SHP77 (cell line): ENCODE results near the gene ABCA4.
A peak's percentile ranks its signal among the peaks of the same experiment; 100 is the strongest.

Experiments
- DNase-seq, 2 experiments: peaks; one replicate each; lab custom pipeline; 2025; lab: John Stamatoyannopoulos, UW

ABCA4 gene

GRCh38 chr1:94050675-94051074 is 70.3 kb downstream of the ABCA4 start:
- DNase-seq, result no peak

- no peak for DNase-seq
These were observed 70.7 kb downstream of the ABCA4 start for GRCh38 chr1:94050254-94050653.

- DNase-seq, result no peak
These were observed 71.2 kb downstream of the ABCA4 start for GRCh38 chr1:94049791-94050190.

- DNase-seq, result no peak
These were observed 72.4 kb downstream of the ABCA4 start for GRCh38 chr1:94048413-94049164.

- DNase-seq, result no peak
These were observed 73.0 kb downstream of the ABCA4 start for GRCh38 chr1:94047949-94048348.

GRCh38 chr1:94045465-94046056 is 75.4 kb downstream of the ABCA4 start:
- DNase-seq, result peak; percentile 57 to 65

- no peak for DNase-seq
These were observed 76.1 kb downstream of the ABCA4 start for GRCh38 chr1:94044891-94045290.

- DNase-seq, result peak; percentile 52 to 61
These were observed 76.6 kb downstream of the ABCA4 start for GRCh38 chr1:94044290-94044790.

GRCh38 chr1:94043738-94044289 is 77.1 kb downstream of the ABCA4 start:
- DNase-seq, result no peak

- no peak for DNase-seq
These were observed 78.6 kb downstream of the ABCA4 start for GRCh38 chr1:94042388-94042787.

- peak; percentile 54 to 57 for DNase-seq
These were observed 80.9 kb downstream of the ABCA4 start for GRCh38 chr1:94039871-94040569.

GRCh38 chr1:94039514-94039870 is 81.5 kb downstream of the ABCA4 start:
- DNase-seq, result peak; percentile 73 to 86

- DNase-seq, result no peak
These were observed 82.4 kb downstream of the ABCA4 start for GRCh38 chr1:94038511-94038910.

- DNase-seq, result no peak
These were observed 83.3 kb downstream of the ABCA4 start for GRCh38 chr1:94037392-94038229.

- DNase-seq, result no peak
These were observed 84.2 kb downstream of the ABCA4 start for GRCh38 chr1:94036730-94037129.

- no peak for DNase-seq
These were observed 87.1 kb downstream of the ABCA4 start for GRCh38 chr1:94033849-94034248.

- no peak for DNase-seq
These were observed 88.3 kb downstream of the ABCA4 start for GRCh38 chr1:94032637-94033036.

- no peak for DNase-seq
These were observed 89.4 kb downstream of the ABCA4 start for GRCh38 chr1:94031591-94031990.

GRCh38 chr1:94031154-94031553 is 89.8 kb downstream of the ABCA4 start:
- DNase-seq, result no peak

GRCh38 chr1:94029130-94029993 is 91.6 kb downstream of the ABCA4 start:
- no peak for DNase-seq
